Skeletal muscle satellite cell (primary cell): ENCODE measurements around the gene HSD3B7. TPM values are rescaled to one million over a fixed set of nuclear protein-coding genes. Genes with fewer than 3 reads are reported as not detected.

Source experiments
- H3K27me3 ChIP-seq: 2 replicates; pipeline ENCODE4 v1.7.0; 2013; ENCODE audit warnings: low read length; ENCODE audit not compliant: control insufficient read depth, insufficient read depth
- H3K36me3 ChIP-seq: 2 replicates; pipeline ENCODE4 v1.7.0; 2013; ENCODE audit warnings: mild to moderate bottlenecking, control low read depth, low read length; ENCODE audit not compliant: insufficient read depth
- H3K4me1 ChIP-seq: 2 replicates; pipeline ENCODE4 v1.7.0; 2013; ENCODE audit warnings: low read length; ENCODE audit not compliant: control insufficient read depth, insufficient read depth
- H3K4me2 ChIP-seq: 2 replicates; pipeline ENCODE4 v1.7.0; 2013; ENCODE audit warnings: mild to moderate bottlenecking, low read length
- H3K4me3 ChIP-seq: 2 replicates; pipeline ENCODE4 v1.7.0; 2013; ENCODE audit warnings: low read length
- H3K9ac ChIP-seq: 2 replicates; pipeline ENCODE4 v1.7.0; 2013; ENCODE audit warnings: mild to moderate bottlenecking, low read depth, low read length, moderate library complexity
- H3K9me3 ChIP-seq: replicated peaks from 2 replicates; pipeline ENCODE4 v1.7.0; 2013; ENCODE audit warnings: mild to moderate bottlenecking, control low read depth, low read length
- small RNA-seq: library from RNA; depleted of rRNA; stranded (forward); fragments of <200 nt; gene quantifications from one replicate; pipeline ENCODE3, GENCODE V24; 2012

The HSD3B7 gene

DNA sequence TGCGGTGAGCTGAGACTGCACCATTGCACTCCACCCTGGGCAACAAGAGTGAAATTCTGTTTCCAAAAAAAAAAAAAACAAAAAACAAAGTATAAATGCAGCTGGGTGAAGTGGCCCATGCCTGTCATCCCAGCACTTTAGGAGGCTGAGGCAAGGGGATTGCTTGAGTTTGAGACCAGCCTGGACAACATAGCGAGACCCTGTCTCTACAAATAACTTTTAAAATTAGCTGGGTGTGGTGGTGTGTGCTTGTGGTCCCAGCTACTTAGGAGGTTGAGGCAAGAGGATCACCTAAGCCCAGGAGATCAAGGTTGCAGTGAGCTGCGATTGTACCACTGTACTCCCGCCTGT, 38.2 kb downstream of the HSD3B7 start:
- H3K36me3 ChIP-seq = no peaks in the 10 kb centered on the region
- no peaks in the 10 kb centered on the region for H3K27me3 ChIP-seq
- no peaks in the 10 kb centered on the region for H3K9me3 ChIP-seq
- H3K4me2 ChIP-seq = no peak overlapping the region
- no peaks in the 10 kb centered on the region for H3K4me1 ChIP-seq
- no peak overlapping the region for H3K4me3 ChIP-seq
- H3K9ac ChIP-seq = no peak overlapping the region

DNA sequence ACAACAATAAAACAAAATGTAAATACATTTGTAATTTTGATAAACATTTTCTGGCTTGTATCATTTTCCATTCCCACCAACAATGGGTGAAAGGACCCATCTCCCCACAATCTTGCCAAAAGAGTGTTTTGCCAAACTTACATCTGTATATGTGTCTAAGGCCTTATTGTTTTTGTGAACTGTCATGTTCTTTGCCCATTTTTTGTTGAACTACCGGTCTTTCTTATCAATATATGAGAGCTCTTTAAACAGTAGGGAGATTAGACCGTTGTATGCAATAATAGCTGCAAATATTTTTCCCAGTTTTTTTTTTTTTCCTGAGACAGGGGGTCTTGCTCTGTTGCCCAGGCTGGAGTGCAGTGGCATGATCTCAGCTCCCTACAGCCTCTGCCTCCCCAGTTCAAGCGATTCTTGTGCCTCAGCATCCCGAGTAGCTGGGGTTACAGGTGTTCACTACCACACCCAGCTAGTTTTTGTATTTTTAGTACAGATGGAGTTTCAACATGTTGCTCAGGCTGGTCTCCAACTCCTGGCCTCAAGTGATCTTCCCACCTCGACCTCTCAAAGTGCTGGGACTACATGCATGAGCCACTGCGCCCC, 38.7 kb downstream of the HSD3B7 start:
- no peaks in the 10 kb centered on the region for H3K4me1 ChIP-seq
- no peaks in the 10 kb centered on the region for H3K9me3 ChIP-seq
- no peaks in the 10 kb centered on the region for H3K27me3 ChIP-seq
- no peaks in the 10 kb centered on the region for H3K36me3 ChIP-seq
- no peak overlapping the region for H3K9ac ChIP-seq
- no peak overlapping the region for H3K4me3 ChIP-seq
- H3K4me2 ChIP-seq = no peak overlapping the region

DNA sequence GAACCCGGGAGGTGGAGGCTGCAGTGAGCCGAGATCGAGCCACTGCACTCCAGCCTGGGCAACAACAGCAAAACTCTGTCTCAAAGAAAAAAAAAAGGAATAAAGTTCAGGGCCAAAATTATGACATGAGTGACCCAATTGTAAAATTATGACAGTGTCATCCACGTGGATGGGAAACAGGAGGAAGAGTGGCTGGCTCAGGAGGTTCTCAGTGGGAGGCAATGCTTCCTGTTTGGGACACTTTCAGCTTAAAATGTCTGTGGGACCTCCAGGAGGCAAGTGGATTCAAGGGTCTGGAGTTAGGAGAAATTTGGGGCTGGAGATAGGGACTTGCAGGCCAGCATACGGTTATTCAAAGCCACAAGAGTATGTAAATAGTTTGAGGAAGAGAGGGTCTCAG, 40.3 kb downstream of the HSD3B7 start:
- peaks cover 3% of the 10 kb centered on the region for H3K4me1 ChIP-seq
- no peak overlapping the region for H3K4me2 ChIP-seq
- no peak overlapping the region for H3K4me3 ChIP-seq
- H3K27me3 ChIP-seq = no peaks in the 10 kb centered on the region
- H3K9me3 ChIP-seq = no peaks in the 10 kb centered on the region
- no peak overlapping the region for H3K9ac ChIP-seq
- H3K36me3 ChIP-seq = no peaks in the 10 kb centered on the region

DNA sequence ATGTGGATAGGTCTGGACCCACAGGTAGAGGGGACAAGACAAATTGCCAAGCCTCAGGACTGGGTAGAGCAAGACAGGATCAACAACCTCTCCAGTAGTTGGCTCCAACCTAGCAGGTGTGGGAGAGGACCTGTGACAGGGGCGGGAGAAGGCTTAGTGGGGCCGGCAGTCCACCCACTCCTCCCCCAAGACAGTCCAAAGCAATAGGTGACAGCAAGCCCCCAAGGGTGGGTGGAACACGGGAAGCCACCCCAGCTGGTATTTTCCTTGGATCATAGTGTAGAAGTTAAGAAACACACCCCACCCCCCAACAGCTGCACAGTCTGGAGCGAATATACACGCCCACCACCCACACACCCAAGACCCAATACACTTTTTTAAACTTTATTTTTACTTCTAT, 44.3 kb downstream of the HSD3B7 start:
- H3K4me3 ChIP-seq = no peak overlapping the region
- peaks cover 10% of the 10 kb centered on the region for H3K4me1 ChIP-seq
- no peak overlapping the region for H3K4me2 ChIP-seq
- no peak overlapping the region for H3K9ac ChIP-seq
- H3K36me3 ChIP-seq = no peaks in the 10 kb centered on the region
- no peaks in the 10 kb centered on the region for H3K9me3 ChIP-seq
- no peaks in the 10 kb centered on the region for H3K27me3 ChIP-seq

DNA sequence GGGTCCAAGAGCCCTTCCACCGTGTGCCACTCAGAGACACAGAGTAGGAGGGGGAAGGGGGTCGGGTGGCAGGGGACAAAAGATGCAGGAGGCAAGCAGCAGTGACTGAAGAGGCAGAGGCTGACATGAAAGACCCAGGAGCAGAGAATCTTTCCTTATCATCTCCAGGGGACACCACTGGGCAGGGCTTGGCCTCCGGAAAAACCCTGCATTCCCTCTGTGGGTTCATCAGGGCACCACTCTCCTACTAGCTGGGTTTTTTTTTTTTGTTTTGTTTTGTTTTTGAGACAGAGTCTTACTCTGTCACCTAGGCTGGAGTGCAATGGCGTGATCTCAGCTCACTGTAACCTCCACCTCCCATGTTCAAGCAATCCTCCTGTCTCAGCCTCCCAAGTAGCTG, 46.3 kb downstream of the HSD3B7 start:
- H3K4me2 ChIP-seq = no peak overlapping the region

DNA sequence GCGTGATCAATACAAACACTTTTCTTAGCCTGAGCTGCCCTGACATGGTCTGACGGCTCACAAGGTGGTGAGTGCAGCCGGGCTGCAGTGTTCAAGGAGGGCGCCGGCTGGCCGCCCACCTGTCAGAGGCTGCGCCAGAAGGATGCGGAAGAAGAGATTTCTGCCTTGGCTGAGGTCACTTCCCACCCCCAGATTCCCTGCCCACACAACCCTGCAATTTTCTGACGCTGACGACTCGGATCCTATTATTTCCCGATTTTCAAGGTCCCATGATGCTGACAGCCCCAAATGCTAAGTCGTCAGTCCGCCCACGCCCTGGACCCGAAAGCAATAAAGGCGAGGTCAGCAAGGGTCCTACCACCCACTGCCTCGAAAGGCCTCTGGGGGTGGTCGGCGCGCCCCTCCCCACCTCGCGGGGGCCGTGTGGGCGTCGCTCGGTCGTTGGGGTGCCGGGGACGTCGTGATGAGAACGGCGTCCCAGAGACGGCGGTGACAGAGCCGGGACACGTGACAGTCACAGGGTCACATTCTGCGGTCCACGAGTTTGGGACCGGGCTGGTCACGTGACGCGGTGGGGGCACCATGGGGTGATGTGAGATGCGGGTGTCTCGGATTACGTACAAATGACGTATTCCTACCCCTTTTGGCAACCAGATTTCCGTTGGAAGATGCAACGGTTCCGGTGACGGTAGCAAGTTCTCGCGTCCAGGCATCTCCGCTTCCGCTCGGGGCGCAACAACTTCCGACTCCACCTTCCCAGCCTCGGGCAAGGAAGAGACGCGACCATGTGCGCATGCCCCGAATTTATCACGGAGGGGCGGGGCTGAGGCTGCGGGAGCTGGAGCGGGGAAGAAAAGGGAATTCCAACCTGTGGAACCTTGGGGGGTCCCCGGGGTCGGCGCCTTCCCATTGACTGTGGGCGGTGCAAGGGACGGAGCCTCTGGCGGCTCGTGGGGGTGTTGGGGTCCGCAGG, 48.0 kb downstream of the HSD3B7 start, which contains the start of gene STX4:
Gene STX4, plus strand, starts transcription at position 823 of the 973 bp plus-strand sequence. CDS start 248 bp downstream, outside the sequence.
- peaks cover 15% of the 10 kb centered on the region for H3K4me1 ChIP-seq
- H3K9ac ChIP-seq = peak within 1 kb of the TSS; percentile 88

More for the DNA sequence above, 46.3 kb downstream of the HSD3B7 start:
- no peaks in the 10 kb centered on the region for H3K9me3 ChIP-seq
- H3K36me3 ChIP-seq = peaks cover 18% of the 10 kb centered on the region
- H3K27me3 ChIP-seq = no peaks in the 10 kb centered on the region
- peaks cover 15% of the 10 kb centered on the region for H3K4me1 ChIP-seq
- no peak overlapping the region for H3K9ac ChIP-seq
- no peak overlapping the region for H3K4me3 ChIP-seq

DNA sequence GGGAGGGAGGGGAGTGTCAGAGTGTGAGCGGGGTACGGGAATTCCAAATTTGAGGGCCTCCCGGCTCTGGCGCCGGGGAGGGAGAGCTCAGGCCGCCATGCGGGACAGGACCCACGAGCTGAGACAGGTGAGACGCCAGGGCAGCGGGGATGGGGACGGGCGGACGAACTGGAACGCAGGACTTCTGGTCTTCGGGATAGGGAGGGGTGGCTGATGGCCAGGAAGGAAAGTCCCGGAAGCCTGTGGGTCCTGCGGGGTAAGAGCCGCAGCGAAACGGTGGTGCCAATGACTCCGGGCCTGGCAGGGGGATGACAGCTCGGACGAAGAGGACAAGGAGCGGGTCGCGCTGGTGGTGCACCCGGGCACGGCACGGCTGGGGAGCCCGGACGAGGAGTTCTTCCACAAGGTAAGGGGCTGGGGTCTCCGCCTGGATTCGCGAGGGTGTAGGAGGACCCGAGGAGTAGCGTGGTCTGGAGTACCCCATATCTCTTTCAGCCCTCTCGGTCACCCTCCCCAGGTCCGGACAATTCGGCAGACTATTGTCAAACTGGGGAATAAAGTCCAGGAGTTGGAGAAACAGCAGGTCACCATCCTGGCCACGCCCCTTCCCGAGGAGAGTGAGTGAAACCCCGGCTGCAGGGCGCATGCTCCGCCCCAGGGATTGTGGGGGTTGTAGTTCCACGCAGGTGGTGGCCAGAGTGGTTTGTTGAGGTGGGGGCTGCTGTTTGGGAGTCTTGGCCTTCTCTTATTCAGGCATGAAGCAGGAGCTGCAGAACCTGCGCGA, 48.9 kb downstream of the HSD3B7 start:
- H3K27me3 ChIP-seq = no peaks in the 10 kb centered on the region
- H3K36me3 ChIP-seq = peaks cover 36% of the 10 kb centered on the region
- H3K9ac ChIP-seq = peak overlapping the region; percentile 88
- H3K9me3 ChIP-seq = no peaks in the 10 kb centered on the region
- peak overlapping the region; percentile 93 for H3K4me2 ChIP-seq
- H3K4me3 ChIP-seq = peak overlapping the region; percentile 95
- H3K4me1 ChIP-seq = peaks cover 15% of the 10 kb centered on the region

More for the DNA sequence above, 48.0 kb downstream of the HSD3B7 start, which contains the start of gene STX4:
- Histone ChIP-seq H3K4me3 (peak within 1 kb of the TSS; percentile 95), H3K4me2 (peak within 1 kb of the TSS; percentile 93), H3K36me3 (peaks cover 27% of the 10 kb centered on the region), H3K27me3 (no peaks in the 10 kb centered on the region), H3K9me3 (no peaks in the 10 kb centered on the region)

DNA sequence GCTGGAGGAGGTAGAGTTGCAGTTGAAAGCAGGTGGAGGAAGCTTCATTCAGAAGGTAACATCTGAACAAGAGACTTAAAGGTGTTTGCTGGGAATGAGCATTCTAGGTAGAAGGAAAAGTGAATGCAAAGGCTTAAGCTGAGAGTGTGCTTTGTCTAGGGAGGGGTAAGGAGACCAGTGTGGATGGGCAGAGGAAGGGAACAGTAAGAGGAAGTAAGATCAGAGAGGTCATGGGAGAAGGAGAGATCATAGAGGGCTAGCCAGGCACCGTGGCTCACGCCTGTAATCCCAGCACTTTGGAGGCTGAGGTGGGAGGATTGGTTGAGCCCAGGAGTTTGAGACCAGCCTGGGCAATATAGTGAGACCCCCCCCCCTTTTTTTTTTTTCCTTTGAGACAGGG, 51.7 kb downstream of the HSD3B7 start:
- peaks cover 12% of the 10 kb centered on the region for H3K4me1 ChIP-seq
- no peak overlapping the region for H3K4me3 ChIP-seq
- H3K4me2 ChIP-seq = no peak overlapping the region
- H3K9me3 ChIP-seq = no peaks in the 10 kb centered on the region
- H3K27me3 ChIP-seq = no peaks in the 10 kb centered on the region
- H3K36me3 ChIP-seq = peaks cover 55% of the 10 kb centered on the region
- no peak overlapping the region for H3K9ac ChIP-seq

Small RNAs within 50 kb of the gene (small RNA-seq; reads per million reads assigned to genes)
- gene AC135048.1 = not detected
